A549 (cell line): ENCODE measurements around the gene RPS2.

Experiments used
- BHLHE40 ChIP-seq: IDR thresholded peaks from 2 replicates; pipeline ENCODE4 v1.6.1; 2012; ENCODE audit warnings: low read depth, low read length, inconsistent platforms
- CTCF ChIP-seq: fragments of >200 bp; sonication (Bioruptor Twin); formaldehyde crosslinking; IDR thresholded peaks from 3 replicates; pipeline ENCODE4 v1.5.1; 2016
- EHMT2 ChIP-seq: fragments of 200-600 bp; sonication (generic); IDR thresholded peaks from 2 replicates; pipeline ENCODE4 v1.6.1; 2016; ENCODE audit warnings: antibody characterized with exemption, low read depth, mild to moderate bottlenecking, moderate library complexity
- FOXS1 ChIP-seq: fragments of 250-450 bp; sonication (Bioruptor Pico); IDR thresholded peaks from 2 replicates; pipeline ENCODE4 v1.5.0; 2020; ENCODE audit warnings: mild to moderate bottlenecking, moderate library complexity
- HOXA7 ChIP-seq: fragments of 250-450 bp; sonication (Bioruptor Pico); IDR thresholded peaks from 2 replicates; pipeline ENCODE4 v1.5.0; 2020; ENCODE audit warnings: mild to moderate bottlenecking, moderate library complexity
- JUN ChIP-seq, 2 experiments: fragments of >200 bp; sonication (Bioruptor Twin); formaldehyde crosslinking; IDR thresholded peaks; 2 replicates in 1 of 2; 3 replicates in 1 of 2; pipeline ENCODE4 v1.6.1; 2016 to 2017
- MAFK ChIP-seq: fragments of 450-650 bp; IDR thresholded peaks from 2 replicates; pipeline ENCODE4 v1.6.1; 2014; ENCODE audit not compliant: partially characterized antibody
- MYC ChIP-seq: IDR thresholded peaks from 2 replicates; pipeline ENCODE4 v1.6.1; 2012; ENCODE audit warnings: mild to moderate bottlenecking, inconsistent platforms, low read length, improper control_type of control experiment, borderline replicate concordance
- PBX3 ChIP-seq: IDR thresholded peaks from 2 replicates; pipeline ENCODE4 v1.6.1; 2012
- PHF8 ChIP-seq: fragments of 200-600 bp; sonication (generic); IDR thresholded peaks from 2 replicates; pipeline ENCODE4 v1.6.1; 2016; ENCODE audit warnings: low read depth, mild to moderate bottlenecking, antibody characterized with exemption, moderate library complexity, borderline replicate concordance
- POLR2A ChIP-seq: IDR thresholded peaks from 2 replicates; pipeline ENCODE4 v1.6.1; 2012; ENCODE audit warnings: mild to moderate bottlenecking, low read length
- RCOR1 ChIP-seq: fragments of 150-350 bp; IDR thresholded peaks from 2 replicates; pipeline ENCODE4 v1.6.1; 2014; ENCODE audit warnings: antibody characterized with exemption, low read length, low read depth
- SMC3 ChIP-seq: fragments of >200 bp; sonication (Bioruptor Twin); formaldehyde crosslinking; IDR thresholded peaks from 3 replicates; pipeline ENCODE4 v1.6.1; 2018; ENCODE audit warnings: inconsistent platforms
- ZSCAN20 ChIP-seq: fragments of 250-450 bp; sonication (Bioruptor Pico); IDR thresholded peaks from 2 replicates; pipeline ENCODE4 v1.8.0; 2022; ENCODE audit warnings: mild to moderate bottlenecking, moderate library complexity

DNA sequence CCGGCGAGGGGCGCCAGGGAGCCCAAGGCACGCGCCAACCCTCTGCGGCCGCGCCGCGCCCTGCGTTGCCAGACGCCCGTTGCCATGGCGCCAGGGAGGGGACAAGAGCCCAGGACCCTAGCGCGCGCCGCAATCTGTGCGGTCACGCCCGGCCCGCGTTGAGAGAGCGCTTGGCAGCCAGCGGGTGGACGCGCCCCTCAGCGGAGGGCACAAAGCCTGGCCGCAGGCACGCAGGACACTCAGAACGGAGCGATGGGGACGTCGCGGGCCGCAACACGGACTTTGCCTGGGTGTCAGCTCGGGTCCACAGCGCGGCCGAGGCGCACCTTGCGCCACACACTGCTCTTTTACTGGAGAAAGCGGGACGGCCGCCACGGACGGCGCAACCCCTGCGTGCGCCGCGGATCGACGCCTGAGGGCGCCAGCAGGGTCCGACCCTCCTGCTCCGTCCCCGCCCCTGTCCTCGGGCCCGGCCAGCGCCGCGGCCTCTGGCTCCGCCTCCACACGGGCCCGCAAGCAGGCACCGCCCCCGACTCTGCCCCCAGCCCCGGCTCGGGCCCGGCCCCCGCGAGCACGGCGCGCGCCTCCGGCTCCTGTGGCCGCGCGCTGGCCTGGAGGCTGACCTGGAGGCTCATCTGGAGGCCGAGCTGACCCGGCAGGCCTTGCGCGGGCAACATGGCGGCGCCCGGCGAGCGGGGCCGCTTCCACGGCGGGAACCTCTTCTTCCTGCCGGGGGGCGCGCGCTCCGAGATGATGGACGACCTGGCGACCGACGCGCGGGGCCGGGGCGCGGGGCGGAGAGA lies 19.1 kb upstream of the RPS2 start, which contains the start of gene GFER:
- peak; percentile 50; the same call in 2 of the 3 replicates for TF ChIP-seq CTCF
- no peak for TF ChIP-seq FOXS1 (CRISPR knock-in tag)
- no peak for TF ChIP-seq RCOR1
- TF ChIP-seq MYC, result peak; percentile 42; the same call in 1 of the 2 replicates
- peak; percentile 45 for TF ChIP-seq SMC3
- TF ChIP-seq JUN (IDR thresholded peaks at IDR 0.05), result peak; percentile 30 to 82; a peak in 3 of 5 replicates
- peak; percentile 65; the same call in 1 of the 2 replicates for TF ChIP-seq PBX3
- no peak for TF ChIP-seq EHMT2
- no peak for TF ChIP-seq HOXA7 (CRISPR knock-in tag)
- no peak; the same call in 1 of the 2 replicates for TF ChIP-seq ZSCAN20
- no peak for TF ChIP-seq BHLHE40
- peak; percentile 85 for TF ChIP-seq POLR2A
- peak; percentile 30 for TF ChIP-seq PHF8
- no peak for TF ChIP-seq MAFK
